ENCODE measurements around the gene DRC1.

The DRC1 gene

DNA sequence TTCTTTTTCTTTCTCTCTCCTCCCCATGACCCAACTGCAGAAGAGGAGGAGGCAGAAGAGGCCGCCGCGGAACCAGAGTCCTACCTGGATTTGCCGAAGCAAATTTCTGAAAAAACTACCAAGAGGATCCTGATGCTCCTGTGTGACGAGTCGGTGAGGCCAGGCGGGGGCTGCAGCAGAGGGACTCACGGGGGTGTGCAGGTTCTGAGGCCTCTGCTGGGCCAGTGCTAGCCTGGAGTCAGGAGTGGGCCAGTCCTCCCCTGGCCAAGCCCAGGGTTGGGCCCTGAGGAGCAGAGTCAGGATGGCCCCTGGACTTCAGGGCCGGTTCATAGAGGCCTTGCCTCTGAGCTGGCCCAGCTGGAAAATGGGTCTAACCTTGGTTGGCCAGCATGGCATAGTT, 46.9 kb downstream of the DRC1 start:
- DNase-seq (ENCODE audit: low read depth) = no peak

DNA sequence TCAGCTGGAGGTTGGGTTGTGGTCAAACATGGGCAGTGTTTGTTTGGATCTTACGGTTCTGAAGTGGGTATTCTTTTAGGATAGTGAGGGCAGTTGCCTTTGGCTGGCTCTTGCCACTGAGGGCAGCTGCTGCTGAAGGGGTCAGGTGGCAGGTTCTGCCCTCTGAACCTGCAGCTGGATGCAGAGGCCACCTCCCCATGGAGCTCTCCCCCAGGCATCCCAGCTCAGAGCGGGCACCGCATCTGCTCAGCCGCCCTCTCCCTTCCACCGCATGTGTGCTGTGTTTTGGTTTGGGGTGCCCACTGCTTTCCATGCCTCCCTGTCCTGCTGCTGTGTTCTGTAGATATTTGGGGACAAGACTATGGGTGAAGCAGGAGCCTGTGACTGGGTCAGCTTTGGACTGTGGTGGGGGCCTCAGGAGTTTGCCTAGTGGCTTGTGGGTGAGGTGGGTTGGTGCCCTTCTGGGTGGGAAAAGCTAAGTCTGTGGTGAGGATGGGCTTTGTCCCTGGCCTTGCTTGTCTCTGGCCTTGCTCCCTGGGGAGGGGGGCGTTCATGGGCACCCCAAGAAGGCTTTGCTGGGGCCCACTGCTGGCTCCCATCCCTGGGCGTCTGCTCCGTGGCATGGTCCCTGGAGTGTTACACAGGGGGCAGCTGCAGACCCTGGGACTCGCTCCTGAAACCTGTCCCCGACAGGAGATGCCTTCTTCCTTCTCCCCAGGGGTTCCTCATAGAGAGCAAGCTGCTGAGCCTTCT, 47.7 kb downstream of the DRC1 start:
- DNase-seq (ENCODE audit: low read depth) = no peak

DNA sequence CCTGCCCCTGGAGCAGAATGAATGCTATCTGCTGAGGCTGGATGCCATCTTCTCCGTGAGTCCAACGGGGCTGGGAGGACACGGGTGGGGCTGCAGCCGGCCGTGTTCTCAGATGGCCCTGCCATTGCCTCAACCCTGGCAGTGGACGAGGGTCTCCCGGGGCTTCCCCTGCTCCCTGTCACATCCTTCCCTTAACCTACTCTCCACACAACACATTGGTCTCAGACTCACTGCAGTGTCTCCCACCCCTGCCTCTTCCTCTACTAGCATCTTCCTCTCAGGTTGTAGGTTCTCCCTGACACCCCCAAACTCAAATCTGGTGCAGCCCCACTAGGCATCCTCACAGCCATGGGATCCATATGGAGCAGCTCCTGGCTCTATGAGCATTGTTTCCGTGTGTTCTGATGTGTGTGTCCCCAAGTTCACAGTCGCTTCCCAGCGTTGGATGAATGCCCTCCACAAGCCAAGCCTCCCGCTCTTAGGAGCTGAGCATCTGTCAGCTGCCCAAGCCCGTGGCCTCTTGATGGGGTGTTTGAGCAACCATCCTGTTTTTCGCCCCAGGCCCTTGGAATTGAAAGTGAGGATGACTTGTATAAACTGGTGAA, 48.4 kb downstream of the DRC1 start:
- no peak for DNase-seq (ENCODE audit: low read depth)

DNA sequence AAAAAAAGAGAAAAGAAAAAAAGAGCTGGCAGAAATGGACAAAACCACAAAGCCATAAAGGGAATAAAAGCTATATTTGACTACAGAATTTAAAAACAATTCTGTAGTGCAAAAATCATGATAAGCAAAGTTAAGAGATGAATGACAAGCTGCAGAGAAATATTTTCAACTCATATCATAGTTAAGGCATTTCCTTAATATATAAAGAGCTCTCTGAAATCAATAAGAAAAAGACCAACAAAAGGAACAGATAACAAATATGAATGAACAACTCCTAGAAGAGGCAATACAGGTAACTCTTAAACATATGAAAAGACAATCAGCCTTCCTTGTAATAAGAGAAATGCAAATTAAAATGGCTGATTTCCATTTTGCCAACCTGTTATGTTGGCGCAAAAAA, 50.0 kb downstream of the DRC1 start:
- no peak for DNase-seq (ENCODE audit: low read depth)

DNA sequence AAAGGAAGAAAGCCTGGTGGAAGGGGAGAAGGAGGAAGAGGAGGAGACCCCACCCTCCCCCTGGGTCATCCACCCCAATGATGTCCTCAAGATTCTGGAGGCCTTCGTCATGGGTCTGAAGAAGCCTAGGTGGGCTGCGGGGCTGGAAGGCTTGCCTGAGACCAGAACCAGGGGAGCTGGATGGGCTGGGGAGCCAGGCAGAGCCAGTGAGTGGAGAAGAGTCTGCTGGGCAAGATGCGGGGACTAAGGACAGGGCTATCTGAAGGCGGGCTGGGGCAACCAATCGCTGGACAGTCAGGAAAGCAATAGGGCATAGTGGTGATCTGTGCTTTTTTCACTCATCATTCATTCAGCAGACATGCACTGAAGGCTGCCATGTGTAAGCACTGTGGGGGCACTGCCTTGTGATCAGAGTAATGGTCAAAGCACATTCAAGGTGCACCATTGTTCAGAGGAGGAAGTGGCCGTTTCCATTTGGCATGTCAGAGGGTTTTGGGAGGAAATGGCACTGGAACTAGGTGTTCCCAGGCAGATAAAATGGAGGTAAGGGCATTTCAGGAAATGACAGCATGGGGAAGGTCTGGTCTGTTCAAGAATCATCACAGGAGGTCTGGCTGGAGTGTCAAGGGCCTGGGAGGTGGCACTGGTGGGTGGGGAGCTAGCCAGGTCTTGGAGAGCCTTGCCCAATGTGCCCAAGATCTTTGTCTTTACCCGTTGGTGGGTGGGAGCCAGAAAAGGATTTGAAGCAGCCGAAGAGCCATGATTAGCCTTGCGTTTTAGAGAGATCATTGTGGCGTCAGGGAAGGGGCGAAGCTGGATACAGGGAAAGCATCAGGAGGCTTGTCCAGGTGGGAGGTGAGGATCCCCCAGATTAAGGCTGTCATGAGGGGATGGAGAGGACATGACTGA, 52.0 kb downstream of the DRC1 start:
- no peak for DNase-seq (ENCODE audit: low read depth)

DNA sequence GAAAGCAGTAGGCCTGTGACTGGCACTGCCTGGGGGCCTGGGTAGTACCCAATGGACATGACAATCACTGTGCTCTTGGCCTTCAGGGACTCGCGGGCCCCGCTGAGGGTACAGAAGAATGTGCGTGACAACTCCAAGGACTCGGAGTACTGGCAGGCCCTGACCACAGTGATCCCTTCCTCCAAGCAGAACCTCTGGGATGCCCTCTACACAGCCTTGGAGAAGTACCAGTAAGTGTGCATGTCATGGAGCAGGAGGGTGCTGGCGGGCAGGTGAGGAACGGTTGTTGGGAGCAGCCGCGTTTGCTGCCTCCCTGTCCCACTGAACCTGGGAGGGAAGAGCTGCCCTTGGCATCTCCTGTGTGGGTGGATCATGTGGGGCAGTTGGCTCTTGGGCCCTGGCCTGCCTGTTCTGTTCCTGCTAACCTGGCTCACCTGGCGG, 52.9 kb downstream of the DRC1 start:
- DNase-seq (ENCODE audit: low read depth) = no peak

DNA sequence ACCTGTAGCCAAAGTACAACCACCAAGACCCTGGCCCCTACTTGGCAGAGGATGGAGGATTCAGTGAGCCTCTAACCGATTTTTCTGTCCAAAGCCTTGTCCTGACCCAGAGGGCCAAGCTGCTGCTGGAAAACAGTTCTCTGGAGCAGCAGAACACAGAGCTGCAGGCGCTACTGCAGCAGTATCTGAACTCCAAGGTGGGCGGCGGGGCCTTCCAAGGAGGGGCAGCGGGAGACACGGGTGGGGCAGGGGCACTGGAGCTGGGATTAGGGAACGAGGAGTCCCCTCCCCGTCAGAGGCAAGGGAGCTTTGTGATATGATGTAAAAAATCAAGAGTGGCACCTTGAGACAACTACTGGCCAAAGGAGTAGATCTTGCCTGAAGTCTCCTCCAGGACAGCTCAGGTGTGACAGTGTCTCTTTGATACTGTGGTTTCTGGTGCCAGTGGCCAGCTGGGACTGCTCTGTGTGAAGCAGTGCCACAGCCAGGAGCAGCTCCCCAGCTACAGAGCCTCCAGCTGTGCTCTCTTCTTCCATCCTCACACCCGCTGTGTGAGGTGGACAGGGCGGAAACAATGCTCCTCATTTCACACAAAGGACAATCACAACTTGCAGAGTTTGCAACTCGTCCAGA, 53.4 kb downstream of the DRC1 start:
- no peak for DNase-seq (ENCODE audit: low read depth)

DNA sequence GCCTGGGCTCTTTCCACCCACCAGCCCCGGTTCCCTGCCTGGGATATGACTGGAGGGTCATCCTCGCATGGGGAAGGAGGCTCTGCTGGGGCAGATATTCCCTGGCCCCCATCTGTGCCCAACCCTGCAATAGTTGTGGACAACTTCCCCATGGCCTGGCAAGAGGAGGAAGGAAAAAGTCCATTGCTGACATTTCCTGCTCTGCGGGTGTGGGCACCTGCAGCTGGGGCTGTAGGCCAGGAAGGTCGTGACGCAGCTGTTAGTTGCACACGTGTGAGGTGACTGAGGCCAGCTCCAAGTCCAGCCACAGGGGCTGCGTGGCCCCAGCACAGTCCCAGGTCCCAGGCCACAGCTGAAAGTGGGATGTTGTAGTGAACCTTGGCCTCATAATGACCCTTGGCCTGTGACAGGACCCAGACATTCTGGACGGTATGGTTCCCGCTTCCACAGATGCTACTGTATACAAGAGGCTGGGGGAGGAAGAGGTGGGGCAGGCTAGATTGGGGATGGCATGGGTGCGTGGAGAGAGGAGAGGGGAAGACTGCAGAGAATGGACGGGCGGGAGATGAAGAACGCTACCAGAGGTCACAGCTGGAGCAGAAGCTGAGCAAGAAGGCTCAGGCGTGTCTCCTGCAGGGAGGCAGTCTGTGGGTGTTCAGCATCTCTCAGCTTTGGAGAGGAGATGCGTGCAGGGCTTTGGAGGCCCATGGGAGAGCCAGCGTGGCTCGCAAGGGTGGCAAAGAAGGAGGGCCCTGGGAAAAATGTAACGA, 54.1 kb downstream of the DRC1 start:
- DNase-seq (ENCODE audit: low read depth) = no peak

DNA sequence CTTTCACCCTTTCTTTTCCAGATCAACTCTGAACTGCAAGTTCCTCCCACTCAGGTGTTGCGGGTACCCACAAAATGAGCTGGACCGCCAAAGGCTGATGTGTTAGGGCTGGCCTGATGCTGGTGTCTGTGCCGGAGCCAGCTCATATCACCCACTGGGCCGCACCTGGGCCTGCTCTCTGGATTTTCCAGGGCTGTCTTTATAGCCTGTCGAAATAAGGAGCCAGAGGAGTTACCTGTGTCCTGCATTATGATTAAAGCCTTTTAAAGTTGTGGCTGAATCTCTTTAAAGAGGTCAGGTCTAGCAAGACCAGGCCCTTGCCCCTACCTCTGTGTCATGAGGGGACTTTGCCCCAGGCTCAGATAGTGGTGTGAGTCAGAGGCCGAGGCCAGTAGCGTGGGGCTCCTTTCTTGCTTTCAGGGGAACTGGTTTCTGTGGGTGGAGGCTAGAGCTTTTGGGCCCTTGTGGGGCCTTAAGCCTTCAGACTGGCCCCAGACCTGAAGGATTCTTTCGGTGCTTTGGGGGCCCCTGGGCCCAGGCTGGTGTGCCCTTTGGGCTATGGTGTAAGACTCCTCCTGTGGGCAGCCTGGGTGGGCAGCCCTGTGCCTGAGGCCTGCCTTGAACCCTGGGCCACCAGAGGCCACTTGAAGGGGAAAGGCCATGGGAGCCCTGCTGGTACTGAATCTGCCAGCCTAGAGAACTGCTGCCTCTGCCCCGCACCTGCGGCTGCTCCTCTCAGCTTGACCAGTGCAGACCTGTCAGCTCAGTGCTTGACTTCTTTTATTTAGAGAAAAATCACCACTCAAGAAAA, 54.9 kb downstream of the DRC1 start:
- no peak for DNase-seq (ENCODE audit: low read depth)

DNA sequence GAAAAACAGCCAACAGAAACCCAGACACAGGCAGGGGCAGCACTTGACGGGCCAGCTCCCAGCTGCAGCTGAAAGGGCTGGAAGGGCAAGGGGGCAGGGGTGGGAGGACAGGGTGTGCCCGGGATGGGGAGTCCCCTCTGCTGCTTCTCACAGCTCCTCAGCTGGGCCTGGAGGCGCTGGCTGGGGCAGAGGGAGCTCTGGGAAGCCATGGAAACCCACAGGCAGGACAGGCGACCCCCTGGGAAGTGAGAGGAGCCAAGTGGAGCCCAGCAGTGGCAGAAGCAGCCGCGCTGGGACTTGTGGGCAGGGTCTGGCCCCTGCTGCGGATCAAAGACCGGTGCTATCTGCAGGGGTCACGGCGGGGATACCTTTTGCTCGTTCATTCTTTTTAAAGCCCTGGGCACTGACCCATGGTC, 55.5 kb downstream of the DRC1 start:
- DNase-seq (ENCODE audit: low read depth) = no peak

DNA sequence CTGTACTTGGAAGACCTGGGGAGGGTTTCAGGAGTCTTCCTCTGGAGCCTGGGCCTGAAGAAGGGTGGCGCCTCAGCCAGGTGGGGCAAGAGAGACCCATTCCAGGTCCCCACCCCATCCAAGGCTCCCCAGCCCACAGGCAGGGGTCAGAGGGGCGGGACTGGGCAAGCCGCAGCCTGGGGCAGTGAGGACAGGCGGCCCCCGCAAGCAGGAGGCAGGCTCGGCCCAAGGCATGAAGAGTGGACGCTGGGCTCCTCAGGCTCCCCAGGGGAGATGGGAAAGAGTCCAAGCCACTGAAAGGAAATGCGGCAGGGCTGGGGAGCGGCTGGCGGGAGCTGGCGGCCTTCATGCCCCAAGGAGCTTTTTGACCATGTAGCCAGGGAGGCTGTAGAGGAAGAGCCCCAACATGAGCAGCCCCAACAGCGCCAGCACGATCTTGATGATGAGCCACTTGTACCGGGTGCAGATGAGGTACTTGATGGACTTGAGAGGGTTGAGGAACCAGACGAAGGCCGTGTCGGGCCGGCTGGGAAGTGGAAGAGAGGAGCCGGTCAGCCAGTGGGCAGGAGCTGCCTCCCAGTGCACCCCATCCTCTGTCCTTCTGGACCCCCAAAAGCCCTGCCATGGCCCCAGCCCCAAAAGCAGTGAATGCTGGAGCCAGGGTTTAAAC, 56.1 kb downstream of the DRC1 start:
- no peak for DNase-seq (ENCODE audit: low read depth)

DNA sequence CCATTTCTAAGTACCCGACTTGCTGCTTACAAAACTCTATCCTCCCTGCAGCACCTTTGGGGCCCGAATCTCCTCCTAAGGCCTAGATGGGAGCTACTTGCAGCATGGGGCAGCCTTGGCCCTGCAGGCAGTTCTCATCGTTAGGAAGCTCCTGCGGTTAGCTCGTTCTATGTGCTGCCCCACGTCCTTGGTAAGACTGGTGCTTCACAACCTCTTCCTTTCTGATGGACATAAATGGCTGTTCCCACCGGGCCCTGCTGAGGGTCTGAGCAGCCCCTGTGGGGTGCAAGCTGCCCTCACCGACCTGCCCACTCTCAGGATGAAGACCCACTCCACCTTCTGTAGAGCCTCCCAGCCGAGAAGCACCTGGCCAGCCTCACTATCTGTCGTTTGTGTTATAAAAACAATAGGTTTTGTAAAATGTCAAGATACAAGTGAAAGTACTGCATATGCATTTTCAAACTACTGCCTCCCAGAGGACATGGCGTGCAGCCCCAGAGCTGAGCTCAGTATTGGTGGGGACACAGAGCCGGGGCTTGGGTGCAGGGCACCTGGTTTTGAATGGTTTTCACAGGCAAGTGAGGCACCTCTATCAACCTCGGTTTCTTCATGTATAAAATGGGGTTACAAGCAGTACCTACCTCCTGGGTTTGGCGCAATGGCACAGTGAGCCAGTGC, 56.8 kb downstream of the DRC1 start:
- DNase-seq (ENCODE audit: low read depth) = no peak

DNA sequence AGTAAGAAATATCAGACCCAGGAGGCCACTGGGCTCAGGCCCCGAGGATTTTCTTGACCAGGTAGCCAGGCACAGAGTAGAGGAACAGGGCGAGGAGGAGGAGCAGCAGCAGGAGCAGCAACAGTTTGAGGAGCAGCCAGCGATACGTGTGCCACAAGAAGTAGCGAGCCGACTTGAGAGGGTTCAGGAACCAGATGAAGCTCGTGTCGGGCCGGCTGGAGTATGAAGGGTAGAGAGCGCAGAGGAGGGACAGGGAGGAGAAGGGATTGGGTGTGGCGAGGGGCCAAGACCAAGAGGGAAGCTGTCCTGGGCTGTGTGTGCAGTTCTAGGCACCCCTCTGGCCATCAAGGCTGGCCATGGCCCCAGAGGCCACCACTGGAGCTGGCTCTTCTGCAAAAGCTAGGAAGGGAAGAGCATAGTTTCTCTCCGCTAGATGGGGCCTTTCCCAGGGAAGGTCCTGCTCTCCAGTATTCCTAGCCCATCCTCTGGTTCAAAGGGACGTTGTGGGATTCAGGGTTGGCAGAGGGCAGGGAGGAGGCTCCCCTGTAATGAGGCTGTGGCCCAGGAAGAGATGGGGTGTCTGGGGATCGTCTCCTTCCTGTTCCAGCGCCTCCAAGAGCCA, 58.4 kb downstream of the DRC1 start:
- DNase-seq (ENCODE audit: low read depth) = no peak

DNA sequence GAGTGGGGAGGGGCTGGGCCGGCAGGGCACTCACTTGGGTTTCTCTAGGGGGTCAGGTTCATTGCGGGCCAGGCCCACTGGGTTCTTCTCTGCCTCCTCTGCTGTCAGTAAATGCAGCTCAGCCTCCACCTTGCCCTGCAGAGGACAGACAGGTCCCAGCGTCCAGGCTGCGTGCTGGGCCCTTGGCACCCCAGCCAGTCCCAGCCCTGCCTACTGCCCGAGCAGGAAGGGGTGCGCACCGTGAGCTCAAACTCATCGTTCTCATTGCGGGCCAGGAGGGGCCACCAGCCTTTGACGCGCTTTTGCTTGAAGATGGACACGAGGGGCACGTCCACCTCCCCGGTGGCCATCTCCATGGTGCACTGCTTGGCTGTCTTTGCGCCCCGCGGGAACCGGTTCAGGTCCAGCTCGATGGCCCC, 58.9 kb downstream of the DRC1 start:
- DNase-seq (ENCODE audit: low read depth) = no peak

DNA sequence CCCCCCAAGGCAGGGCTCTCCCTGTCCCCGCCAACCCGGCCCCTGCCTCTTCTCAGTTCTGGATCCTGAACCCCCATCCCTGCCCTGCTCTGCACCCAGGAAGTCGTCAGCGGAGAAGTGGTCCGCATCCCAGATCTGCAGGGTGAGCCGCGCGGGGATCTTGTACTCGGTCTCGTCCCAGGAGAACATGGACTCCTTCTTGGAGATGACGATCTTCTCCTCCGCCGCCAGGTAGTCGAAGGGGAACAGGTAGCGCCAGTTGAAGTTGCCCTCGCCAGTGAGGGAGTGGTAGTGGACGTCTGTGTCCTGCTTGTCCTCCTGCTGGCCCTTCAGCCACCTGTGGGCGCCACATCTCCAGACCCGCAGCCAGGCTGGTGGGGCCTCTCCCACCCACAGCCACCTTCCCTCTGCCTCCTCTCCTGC, 59.9 kb downstream of the DRC1 start:
- DNase-seq (ENCODE audit: low read depth) = no peak

DNA sequence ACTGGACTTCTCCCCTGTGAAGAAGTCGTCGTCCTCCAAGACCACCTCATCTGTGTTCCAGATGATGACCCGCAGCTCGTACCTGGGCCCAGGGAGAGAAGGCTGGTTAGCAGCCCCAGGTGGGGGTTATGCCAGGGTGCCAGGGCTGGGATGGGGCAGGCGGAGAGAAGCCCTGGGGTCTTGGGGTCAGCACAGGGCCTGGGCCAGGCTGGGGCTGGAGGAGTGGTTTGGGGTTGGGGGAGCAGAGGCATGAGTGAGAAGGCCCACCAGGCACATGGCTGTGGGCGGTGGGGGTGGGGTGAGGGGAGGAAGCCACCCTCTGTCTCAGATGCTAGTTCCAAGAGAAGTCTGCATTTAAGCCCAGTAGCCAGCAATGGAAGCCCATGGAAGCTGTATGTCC, 60.4 kb downstream of the DRC1 start:
- DNase-seq (ENCODE audit: low read depth) = no peak

DNA sequence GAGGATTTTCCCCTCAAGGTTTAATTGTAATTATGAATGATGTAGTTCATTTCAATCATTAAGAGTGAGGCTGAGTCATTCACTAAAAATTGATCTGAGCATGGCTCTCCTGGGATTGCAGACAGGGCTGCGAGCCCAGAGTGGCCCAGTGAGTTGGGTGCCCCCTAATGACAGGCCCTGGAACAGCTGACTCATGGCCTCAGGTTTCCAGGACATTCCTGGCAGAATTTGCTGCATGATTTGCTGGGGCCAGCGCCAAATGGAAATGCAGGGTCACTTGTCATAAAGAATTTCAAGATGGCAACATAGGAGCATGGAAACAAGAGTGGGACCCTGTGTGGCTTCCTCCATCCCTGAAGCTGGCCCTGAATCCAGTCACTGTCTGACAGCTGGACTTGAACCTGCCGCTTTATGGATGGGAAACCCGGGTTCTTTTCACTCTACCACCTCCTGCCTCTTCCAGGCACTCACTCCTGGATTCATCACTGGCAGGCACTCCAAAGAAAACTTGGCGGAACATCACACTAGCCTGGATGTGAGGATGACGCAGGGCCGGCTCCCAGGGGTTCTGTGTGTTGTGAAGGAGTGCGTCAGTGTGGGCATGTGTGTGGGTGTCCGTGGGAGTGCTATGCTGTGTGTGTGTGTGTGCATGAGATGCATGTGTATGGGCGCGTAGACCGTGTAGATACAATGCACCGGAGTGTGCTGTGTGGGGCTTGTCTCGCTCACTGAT, 61.0 kb downstream of the DRC1 start:
- DNase-seq (ENCODE audit: low read depth) = no peak

Data from activated gamma-delta T cell treated with anti-CD3 and anti-CD28 coated beads, Interleukin-2, amount 50 U/mL, for 16 hours (primary cell).